H1 (cell line): ENCODE data around the gene PLB1. TPM values are rescaled to one million over a fixed set of nuclear protein-coding genes. Genes with fewer than 3 reads are reported as not detected.

ENCODE experiments used
- CHD2 ChIP-seq: IDR thresholded peaks from 2 replicates; pipeline ENCODE4 v1.6.1; 2012; ENCODE audit warnings: low read length, improper control_type of control experiment
- EP300 ChIP-seq, 2 experiments: IDR thresholded peaks; 1 replicate in 1 of 2; 2 replicates in 1 of 2; pipeline ENCODE4 v1.6.1; 2011 to 2012; ENCODE audit warnings: low read depth in 2 of 2, low read length in 2 of 2, mild to moderate bottlenecking in 2 of 2, borderline replicate concordance in 1 of 2, inconsistent platforms in 1 of 2, moderate library complexity in 1 of 2
- KDM1A ChIP-seq: fragments of 200-600, 300-600 bp; sonication (generic); IDR thresholded peaks from 2 replicates; pipeline ENCODE4 v1.7.1; 2016; ENCODE audit warnings: mild to moderate bottlenecking, low read length, borderline replicate concordance
- TBP ChIP-seq: IDR thresholded peaks from 2 replicates; pipeline ENCODE4 v1.6.1; 2011; ENCODE audit warnings: low read depth, low read length, improper control_type of control experiment
- TCF12 ChIP-seq: IDR thresholded peaks from 2 replicates; pipeline ENCODE4 v1.6.1; 2011; ENCODE audit warnings: low read depth, mild to moderate bottlenecking, low read length
- polyA plus RNA-seq, 7 experiments: library from polyadenylated mRNA; depleted of rRNA in 3 of 7; stranded (reverse) in 5 of 7; unstranded in 2 of 7; fragments of >200 nt in 5 of 7; fragments of 200-250 nt in 2 of 7; gene quantifications; 1 replicate in 5 of 7; 2 replicates in 1 of 7; 4 replicates in 1 of 7; pipeline versions ENCODE4 v1.2.1 to v1.2.3, GENCODE V29; 2011 to 2013; ENCODE audit warnings: missing spikeins in 2 of 7, mixed read lengths in 2 of 7
- total RNA-seq: library from RNA; stranded (reverse); fragmentation: NEBNext Ultra II Directional; extraction: Animal tissue kit (Norgen Biotek cat#: 25700); gene quantifications from 2 replicates; pipeline ENCODE4 v1.2.1, GENCODE V29; 2021

The PLB1 gene
- total and polyA plus RNA-seq, 2 of the 8 experiments (the other 6 are each of a cell fraction or from before 2014, with no cell fraction given): 0.20 to 0.36 TPM

- no peak for TF ChIP-seq TBP
- TF ChIP-seq KDM1A: no peak
- TF ChIP-seq EP300 (IDR thresholded peaks at IDR 0.05; ENCODE audit: borderline replicate concordance in 1 of 2, low read depth in 2 of 2, low read length in 2 of 2): no peak
- no peak for TF ChIP-seq CHD2
- no peak for TF ChIP-seq TCF12
These were observed 131.1 kb downstream of the PLB1 start (continued) for GRCh38 chr2:28626891-28627421.
